ENCODE data around the gene TBCK. TPM values are rescaled to one million over a fixed set of nuclear protein-coding genes. Genes with fewer than 3 reads are reported as not detected.

The TBCK gene
- total and polyA plus RNA-seq, 2 experiments from 2014 or later, result 13.9 to 28.9 TPM

GRCh38 chr4:106299977-106300376 is 16.0 kb downstream of the TBCK start (continued):
- no peak for TF ChIP-seq CTCF (conservative IDR thresholded peaks at IDR 0.05; ENCODE audit: low read depth in 2 of 2)
- TF ChIP-seq ZNF331 (CRISPR knock-in tag; IDR thresholded peaks at IDR 0.05; ENCODE audit: low read depth), result no peak
- TF ChIP-seq REST (IDR thresholded peaks at IDR 0.05; ENCODE audit: unreplicated experiment), result no peak
- TF ChIP-seq CREB1 (CRISPR knock-in tag; IDR thresholded peaks at IDR 0.05; ENCODE audit: low read depth), result no peak
- TF ChIP-seq EZH2phosphoT487 (IDR thresholded peaks at IDR 0.05; ENCODE audit: unreplicated experiment), result no peak
- no peak for TF ChIP-seq POLR2AphosphoS5 (IDR thresholded peaks at IDR 0.05; ENCODE audit: low read depth)
- TF ChIP-seq STAT1 (IDR thresholded peaks at IDR 0.05; ENCODE audit: unreplicated experiment), result no peak

GRCh38 chr4:106297245-106298035 is 18.6 kb downstream of the TBCK start:
- H3K27me3 ChIP-seq (ENCODE audit: insufficient read depth), result no peaks in the 10 kb centered on the region
- H4K20me1 ChIP-seq (replicated peaks; ENCODE audit: insufficient read depth), result no peaks in the 10 kb centered on the region
- H3F3A ChIP-seq (replicated peaks; ENCODE audit: low read depth), result no peaks in the 10 kb centered on the region
- Mint-ChIP-seq H3K4me3 (no peak overlapping the region), H3K4me1 (peaks cover 25% of the 10 kb centered on the region), H3K36me3 (ENCODE audit: low read depth) (peaks cover 14% of the 10 kb centered on the region; the same call in 2 of the 3 replicates), H3K9me3 (no peaks in the 10 kb centered on the region), H3K27me3 (ENCODE audit: insufficient read depth, low read depth, poor library complexity) (no peaks in the 10 kb centered on the region), H3K27ac (peak overlapping the region; percentile 78)
- H3K79me2 ChIP-seq (replicated peaks; ENCODE audit: insufficient read depth), result peaks cover 13% of the 10 kb centered on the region; the same call in 1 of the 2 replicates
- H3K27ac ChIP-seq (ENCODE audit: low read depth), result peak overlapping the region; percentile 64
- peak overlapping the region; percentile 30 for H3K4me2 ChIP-seq
- 0 out of 2 replicates have a peak, but pooled peaks cover 10% of the 10 kb centered on the region for H3K36me3 ChIP-seq (ENCODE audit: insufficient read depth)
- no peaks in the 10 kb centered on the region for H3K9me2 ChIP-seq (ENCODE audit: insufficient read depth)
- ATAC-seq (no peak), DNase-seq (ENCODE audit: low spot score) (no peak)
- H3K4me3 ChIP-seq, result 0 out of 2 replicates have a peak overlapping the region, but pooled peaks have one; percentile 2
- no peak overlapping the region for H2AFZ ChIP-seq
- H3K4me1 ChIP-seq (ENCODE audit: insufficient read depth), result peaks cover 28% of the 10 kb centered on the region
- TF ChIP-seq CREB1 (CRISPR knock-in tag; IDR thresholded peaks at IDR 0.05; ENCODE audit: low read depth) (no peak), EZH2phosphoT487 (IDR thresholded peaks at IDR 0.05; ENCODE audit: unreplicated experiment) (no peak), ZNF114 (CRISPR knock-in tag; IDR thresholded peaks at IDR 0.05) (no peak), JUNB (IDR thresholded peaks at IDR 0.05; ENCODE audit: unreplicated experiment) (no peak), ZNF331 (CRISPR knock-in tag; IDR thresholded peaks at IDR 0.05; ENCODE audit: low read depth) (no peak), CTCF (conservative IDR thresholded peaks at IDR 0.05; ENCODE audit: low read depth in 2 of 2) (no peak), REST (IDR thresholded peaks at IDR 0.05; ENCODE audit: unreplicated experiment) (no peak), ETS1 (IDR thresholded peaks at IDR 0.05) (no peak), POLR2AphosphoS5 (IDR thresholded peaks at IDR 0.05; ENCODE audit: low read depth) (no peak)

Measured in GM23338 (cell line).